HTERT RPE-1 (cell line): ENCODE data around the gene C4B.
"Not testable (repeated sequence)": the region's sequence is repeated elsewhere in the genome, so short reads cannot be mapped to it uniquely, and the experiment has no call there.

Source experiments
- in situ Hi-C: fragments of 300-500 bp; cut with MboI; formaldehyde crosslinking; loops from 4 replicates; pipeline ENCODE4 v1.14.3; 2020; ENCODE audit warnings: low sequenced_read_pairs

The C4B gene

GRCh38 chr6:32014547-32014946 lies at the start of gene C4B:
C4B (plus strand) TSS chr6:32014795; CDS start chr6:32014846, 51 bp downstream.
- in situ Hi-C loops = not testable (repeated sequence)

GRCh38 chr6:31965700-31966099 lies 48.9 kb upstream of the C4B start:
- in situ Hi-C loops = no loop called here

GRCh38 chr6:31966506-31966905 lies 48.1 kb upstream of the C4B start:
- in situ Hi-C loops = no loop called here

GRCh38 chr6:31966997-31967925 lies 47.3 kb upstream of the C4B start:
- in situ Hi-C loops = no loop called here

- in situ Hi-C loops = no loop called here
Observed at GRCh38 chr6:31967926-31968320, 46.7 kb upstream of the C4B start.

- in situ Hi-C loops = no loop called here
Observed at GRCh38 chr6:31968326-31968725, 46.3 kb upstream of the C4B start.

GRCh38 chr6:31968791-31969711 lies 45.5 kb upstream of the C4B start:
- in situ Hi-C loops = no loop called here

GRCh38 chr6:31969712-31970603 lies 44.6 kb upstream of the C4B start:
- in situ Hi-C loops = no loop called here

GRCh38 chr6:31970604-31971271 lies 43.9 kb upstream of the C4B start:
- in situ Hi-C loops = no loop called here

GRCh38 chr6:31971279-31971992 lies 43.2 kb upstream of the C4B start:
- in situ Hi-C loops = no loop called here

GRCh38 chr6:31971993-31972708 lies 42.4 kb upstream of the C4B start, which contains the start of gene DXO:
DXO (minus strand) TSS chr6:31972138; CDS start chr6:31971675, 463 bp downstream.
- in situ Hi-C loops = no loop called here

GRCh38 chr6:31972709-31973350 lies 41.8 kb upstream of the C4B start:
- in situ Hi-C loops = no loop called here

- in situ Hi-C loops = not testable (repeated sequence)
Observed at GRCh38 chr6:31976065-31976464, 38.5 kb upstream of the C4B start.

- in situ Hi-C loops = no loop called here
Observed at GRCh38 chr6:31977816-31978431, 36.7 kb upstream of the C4B start.

GRCh38 chr6:31978831-31979230 lies 35.8 kb upstream of the C4B start:
- in situ Hi-C loops = no loop called here

- in situ Hi-C loops = no loop called here
Observed at GRCh38 chr6:31979238-31979898, 35.2 kb upstream of the C4B start.

- in situ Hi-C loops = not testable (repeated sequence)
Observed at GRCh38 chr6:31980195-31980876, 34.3 kb upstream of the C4B start.
